Peyer's patch (tissue), 4 donors: ENCODE measurements around the gene LRRC46. TPM values are rescaled to one million over a fixed set of nuclear protein-coding genes. Genes with fewer than 3 reads are reported as not detected.

Experiments used
- DNase-seq, 3 donors: peaks; one replicate each; pipeline ENCODE4 v3.0.0-alpha.2; 2017 to 2019
- H3K27ac ChIP-seq, 4 donors: fragments of 200-600 bp; sonication (generic); one replicate each; pipeline ENCODE4 v1.5.1; 2016 to 2019
- H3K27me3 ChIP-seq, 2 donors: fragments of 200-600 bp; sonication (generic); one replicate each; pipeline ENCODE4 v1.5.1; 2019
- H3K36me3 ChIP-seq, 3 donors: fragments of 200-600 bp; sonication (generic); one replicate each; pipeline ENCODE4 v1.5.1; 2016 to 2019
- H3K4me1 ChIP-seq, 4 donors: fragments of 200-600 bp; sonication (generic); one replicate each; pipeline ENCODE4 v1.5.1; 2016 to 2019
- H3K4me3 ChIP-seq, 4 donors: fragments of 200-600 bp; sonication (generic); 1 replicate in 3 of 4; 2 replicates in 1 of 4; pipeline ENCODE4 v1.5.1; 2016 to 2019; ENCODE audit warnings: mild to moderate bottlenecking in 1 of 4
- H3K9me3 ChIP-seq, 4 donors: fragments of 200-600 bp; sonication (generic); one replicate each; pipeline ENCODE4 v1.5.1; 2016 to 2019; ENCODE audit warnings: mild to moderate bottlenecking in 1 of 4
- POLR2A ChIP-seq, 2 donors: fragments of 450-650 bp; IDR thresholded peaks; one replicate each; pipeline ENCODE4 v1.5.1; 2017; ENCODE audit warnings: antibody characterized with exemption in 2 of 2, mild to moderate bottlenecking in 2 of 2, moderate library complexity in 2 of 2
- total RNA-seq, 4 donors: library from RNA; depleted of rRNA; stranded (reverse); fragments of >200 nt; gene quantifications; one replicate each; pipeline ENCODE4 v1.1.0, GENCODE V29; 2016
- TF ChIP-seq, protein P1 (sequence below), 6 experiments: fragments of 450-650 bp in 4 of 6; fragments of 200-600 bp in 2 of 6; sonication (generic) in 1 of 6; IDR thresholded peaks; one replicate each; pipeline ENCODE4 v1.5.1; 2017 to 2019; ENCODE audit warnings: antibody characterized with exemption in 6 of 6, mild to moderate bottlenecking in 3 of 6, moderate library complexity in 1 of 6

LRRC46 gene
- total RNA-seq, 4 donors from 2014 or later: 0.40 TPM; not detected in 3

DNA sequence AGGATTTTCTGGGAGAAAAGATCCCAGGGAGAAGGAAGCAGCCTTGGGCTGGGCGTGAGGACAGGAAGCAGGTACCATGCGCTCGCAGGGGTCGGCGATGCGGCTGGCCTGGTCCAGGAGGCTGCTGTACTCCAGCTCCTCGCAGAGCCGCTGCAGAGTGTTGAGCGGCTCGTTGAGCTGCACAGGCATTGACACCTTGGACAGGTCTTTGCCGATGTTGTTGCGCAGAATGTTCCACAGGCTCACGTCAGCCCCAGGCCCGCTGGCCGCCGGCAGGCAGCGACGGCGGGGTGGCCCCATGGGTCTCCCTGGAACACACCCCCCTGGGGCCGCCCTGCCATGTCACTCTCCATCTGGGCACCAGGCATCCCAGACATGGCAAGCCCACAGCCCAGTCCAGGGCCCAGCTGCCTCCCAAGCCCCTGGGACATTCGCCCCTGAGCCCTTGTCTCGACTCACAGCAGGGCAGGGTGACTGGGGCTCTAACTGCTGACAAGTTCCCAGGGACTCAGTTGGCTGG lies 17.9 kb upstream of the LRRC46 start:
- no peaks in the 10 kb centered on the region for H3K9me3 ChIP-seq
- H3K27me3 ChIP-seq: no peaks in the 10 kb centered on the region
- TF ChIP-seq, protein P1, sequence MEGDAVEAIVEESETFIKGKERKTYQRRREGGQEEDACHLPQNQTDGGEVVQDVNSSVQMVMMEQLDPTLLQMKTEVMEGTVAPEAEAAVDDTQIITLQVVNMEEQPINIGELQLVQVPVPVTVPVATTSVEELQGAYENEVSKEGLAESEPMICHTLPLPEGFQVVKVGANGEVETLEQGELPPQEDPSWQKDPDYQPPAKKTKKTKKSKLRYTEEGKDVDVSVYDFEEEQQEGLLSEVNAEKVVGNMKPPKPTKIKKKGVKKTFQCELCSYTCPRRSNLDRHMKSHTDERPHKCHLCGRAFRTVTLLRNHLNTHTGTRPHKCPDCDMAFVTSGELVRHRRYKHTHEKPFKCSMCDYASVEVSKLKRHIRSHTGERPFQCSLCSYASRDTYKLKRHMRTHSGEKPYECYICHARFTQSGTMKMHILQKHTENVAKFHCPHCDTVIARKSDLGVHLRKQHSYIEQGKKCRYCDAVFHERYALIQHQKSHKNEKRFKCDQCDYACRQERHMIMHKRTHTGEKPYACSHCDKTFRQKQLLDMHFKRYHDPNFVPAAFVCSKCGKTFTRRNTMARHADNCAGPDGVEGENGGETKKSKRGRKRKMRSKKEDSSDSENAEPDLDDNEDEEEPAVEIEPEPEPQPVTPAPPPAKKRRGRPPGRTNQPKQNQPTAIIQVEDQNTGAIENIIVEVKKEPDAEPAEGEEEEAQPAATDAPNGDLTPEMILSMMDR (IDR thresholded peaks at IDR 0.05): no peak
- TF ChIP-seq POLR2A (IDR thresholded peaks at IDR 0.05): no peak
- H3K4me3 ChIP-seq: no peak overlapping the region
- H3K27ac ChIP-seq: no peak overlapping the region
- no peak for DNase-seq
- H3K4me1 ChIP-seq: peaks cover 0 to 23% (median 1%) of the 10 kb centered on the region in 4 donors
- peaks cover 0 to 88% (median 0%) of the 10 kb centered on the region in 3 donors for H3K36me3 ChIP-seq

DNA sequence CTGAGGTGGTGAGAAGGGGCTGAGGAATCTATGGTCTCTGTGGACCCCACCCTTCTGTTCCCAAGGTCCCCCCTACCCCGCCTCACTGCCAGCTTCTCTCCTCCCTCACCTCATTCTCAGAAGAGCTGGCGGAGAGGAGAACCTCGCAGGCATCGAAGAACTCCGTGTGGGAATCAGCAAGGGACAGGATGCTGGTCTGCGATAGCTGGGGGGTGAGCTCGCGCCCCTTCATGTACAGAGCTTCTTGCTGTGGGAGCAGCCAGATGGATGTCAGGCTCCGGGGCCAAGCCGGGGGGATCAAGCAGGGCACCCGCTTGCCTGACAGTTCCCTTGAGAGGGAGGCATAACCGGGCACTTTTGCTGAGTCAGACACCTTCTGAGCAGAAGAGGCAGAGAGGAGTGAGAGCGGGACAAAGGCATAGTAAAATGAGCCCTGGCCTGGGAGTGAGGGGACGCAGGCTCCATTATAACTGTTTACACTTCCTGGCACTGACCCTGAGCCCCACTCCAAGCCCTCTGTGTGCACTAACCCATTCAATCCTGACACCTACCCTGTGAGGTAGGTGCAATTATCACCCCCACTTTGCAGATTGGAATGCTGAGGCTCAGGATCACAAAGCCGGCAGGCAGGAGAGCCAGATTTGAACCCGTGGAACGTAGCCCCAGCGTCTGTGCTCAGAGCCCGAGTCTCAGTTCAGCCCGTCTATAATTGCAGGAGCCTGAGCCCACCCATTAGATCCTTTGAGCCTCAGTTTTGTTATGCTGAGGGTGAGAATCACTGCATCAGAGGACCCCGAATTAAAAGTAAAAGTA lies 16.2 kb upstream of the LRRC46 start:
- H3K4me1 ChIP-seq: peaks cover 0 to 17% (median 4%) of the 10 kb centered on the region in 4 donors

DNA sequence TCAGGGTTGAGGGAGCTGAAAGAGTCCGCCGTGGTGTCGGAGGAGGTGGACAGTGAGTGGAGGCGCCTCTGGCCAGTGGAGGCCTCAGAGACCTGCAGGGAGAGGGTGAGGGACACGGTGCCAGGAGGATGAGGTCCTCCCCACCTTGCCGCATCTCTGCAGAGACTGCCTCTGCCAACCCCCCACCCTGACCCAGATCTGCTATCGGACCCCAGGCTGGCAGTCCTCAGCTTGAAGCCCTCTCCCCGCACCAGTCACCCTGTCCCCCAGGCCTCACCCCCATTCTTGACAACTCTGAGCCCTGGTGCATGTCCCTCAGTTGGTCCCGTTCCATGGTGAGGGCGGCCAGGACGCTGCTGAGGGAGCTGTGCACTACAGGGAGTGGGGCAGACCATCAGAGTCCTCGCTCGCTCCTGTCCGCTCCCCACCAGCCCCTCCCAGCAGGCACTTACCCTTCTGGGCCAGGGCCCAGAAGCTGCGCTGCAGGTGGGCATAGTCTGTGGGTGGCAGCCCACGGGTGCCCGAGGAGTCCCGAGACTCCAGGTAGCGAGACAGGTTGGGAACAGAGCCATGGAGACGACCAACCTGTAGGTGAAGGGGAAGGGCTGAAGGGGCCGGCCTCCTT lies 15.2 kb upstream of the LRRC46 start:
- TF ChIP-seq, protein P1 (IDR thresholded peaks at IDR 0.05): no peak
- TF ChIP-seq POLR2A (IDR thresholded peaks at IDR 0.05): no peak
- H3K4me3 ChIP-seq: no peak overlapping the region
- no peak for DNase-seq
- no peak overlapping the region for H3K27ac ChIP-seq
- no peaks in the 10 kb centered on the region for H3K27me3 ChIP-seq
- H3K4me1 ChIP-seq: peaks cover 0 to 17% (median 8%) of the 10 kb centered on the region in 4 donors
- no peaks in the 10 kb centered on the region for H3K9me3 ChIP-seq
- H3K36me3 ChIP-seq: peaks cover 0 to 77% (median 0%) of the 10 kb centered on the region in 3 donors

More for the DNA sequence above, 16.2 kb upstream of the LRRC46 start:
- Histone ChIP-seq H3K9me3 (no peaks in the 10 kb centered on the region), H3K4me3 (no peak overlapping the region), H3K27ac (no peak overlapping the region), H3K27me3 (no peaks in the 10 kb centered on the region), H3K36me3 (peaks cover 0 to 79% (median 0%) of the 10 kb centered on the region in 3 donors)
- TF ChIP-seq POLR2A (IDR thresholded peaks at IDR 0.05): no peak
- TF ChIP-seq, protein P1 (IDR thresholded peaks at IDR 0.05): no peak
- DNase-seq: no peak

DNA sequence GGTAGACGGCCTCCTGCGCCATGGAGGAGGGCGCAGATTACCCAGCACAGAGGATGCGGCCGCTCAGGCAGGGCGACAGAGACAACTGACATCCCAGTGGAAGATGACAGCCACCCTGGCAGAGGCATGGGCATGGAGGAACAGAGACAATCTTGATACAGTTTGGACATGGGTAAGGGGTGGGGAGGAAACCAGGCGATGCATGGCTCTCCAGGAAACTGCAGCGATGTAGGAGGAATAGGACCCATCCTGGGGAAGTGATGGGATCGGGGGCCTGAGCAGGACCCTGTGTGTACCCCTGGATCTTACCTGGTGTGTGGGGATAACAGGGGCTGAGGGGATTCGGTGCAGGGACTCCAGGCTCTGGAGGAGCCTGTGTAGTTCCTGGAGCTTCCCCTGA lies 14.5 kb upstream of the LRRC46 start:
- no peaks in the 10 kb centered on the region for H3K9me3 ChIP-seq
- H3K27me3 ChIP-seq: no peaks in the 10 kb centered on the region
- TF ChIP-seq, protein P1 (IDR thresholded peaks at IDR 0.05): no peak
- TF ChIP-seq POLR2A (IDR thresholded peaks at IDR 0.05): no peak
- peaks cover 0 to 18% (median 9%) of the 10 kb centered on the region in 4 donors for H3K4me1 ChIP-seq
- no peak overlapping the region for H3K4me3 ChIP-seq
- DNase-seq: no peak
- no peak overlapping the region for H3K27ac ChIP-seq
- H3K36me3 ChIP-seq: peaks cover 0 to 74% (median 0%) of the 10 kb centered on the region in 3 donors

DNA sequence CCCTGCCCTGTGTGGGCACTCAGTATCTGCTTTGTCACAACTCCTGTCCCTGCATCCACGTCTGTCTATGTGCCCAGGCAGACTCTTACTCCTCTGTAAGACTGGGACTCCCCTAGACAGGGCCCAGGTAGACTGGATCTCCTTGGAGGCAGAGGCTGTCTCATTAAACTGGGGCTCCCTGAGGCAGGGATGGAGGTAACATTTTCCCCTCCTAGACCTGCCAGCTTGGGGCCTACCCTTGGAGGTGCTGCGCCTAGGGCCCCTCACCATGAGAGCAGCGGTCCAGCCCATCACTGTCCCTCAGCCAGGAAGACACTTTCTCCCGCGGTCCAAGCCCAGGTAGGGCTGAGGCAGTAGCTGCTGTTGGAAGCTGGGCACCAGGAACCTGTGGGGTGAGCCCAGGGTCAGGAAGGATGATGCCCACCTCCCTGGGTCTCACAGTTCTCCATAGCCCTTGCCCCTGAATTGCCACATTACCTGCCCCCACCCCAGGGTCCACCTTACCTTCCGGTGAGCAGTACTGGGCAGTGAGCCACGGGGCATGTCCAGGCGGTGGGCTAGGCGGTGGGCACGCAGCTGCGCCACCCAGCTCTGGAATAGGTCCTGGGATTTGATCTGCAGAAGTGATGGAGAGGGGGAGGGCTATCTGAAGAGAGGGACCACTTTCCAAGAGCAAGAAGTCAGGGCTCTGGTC lies 13.3 kb upstream of the LRRC46 start:
- TF ChIP-seq, protein P1 (IDR thresholded peaks at IDR 0.05): no peak
- TF ChIP-seq POLR2A (IDR thresholded peaks at IDR 0.05): no peak
- peaks cover 0 to 62% (median 0%) of the 10 kb centered on the region in 3 donors for H3K36me3 ChIP-seq
- no peaks in the 10 kb centered on the region for H3K27me3 ChIP-seq
- no peak for DNase-seq
- H3K27ac ChIP-seq: no peak overlapping the region
- no peaks in the 10 kb centered on the region for H3K9me3 ChIP-seq
- no peak overlapping the region for H3K4me3 ChIP-seq
- peaks cover 0 to 22% (median 13%) of the 10 kb centered on the region in 4 donors for H3K4me1 ChIP-seq
